ENCODE results near the gene CHRNA7.

- TF ChIP-seq POLR2AphosphoS5 (IDR thresholded peaks at IDR 0.05): no peak
- TF ChIP-seq POLR2A (IDR thresholded peaks at IDR 0.05): no peak
Observed at GRCh38 chr15:31997711-31998110, 32.6 kb upstream of the CHRNA7 start.

All from breast epithelium (tissue), 3 donors.